Muscle of arm (tissue), 12 donors: ENCODE results near the gene GSAP. TPM values are rescaled to one million over a fixed set of nuclear protein-coding genes. Genes with fewer than 3 reads are reported as not detected.

Experiments used
- DNase-seq: peaks from one replicate; pipeline ENCODE4 v3.0.0-alpha.2; 2013
- polyA plus RNA-seq, 12 donors: library from polyadenylated mRNA; unstranded; fragments of 120-200 nt; gene quantifications; one replicate each; pipeline ENCODE4 v1.2.1, GENCODE V29; 2013; ENCODE audit not compliant: insufficient read length in 12 of 12

GSAP gene
- polyA plus RNA-seq, 12 donors = 3.5 to 19.3 (median 5.3) TPM; not detected in 1

DNA sequence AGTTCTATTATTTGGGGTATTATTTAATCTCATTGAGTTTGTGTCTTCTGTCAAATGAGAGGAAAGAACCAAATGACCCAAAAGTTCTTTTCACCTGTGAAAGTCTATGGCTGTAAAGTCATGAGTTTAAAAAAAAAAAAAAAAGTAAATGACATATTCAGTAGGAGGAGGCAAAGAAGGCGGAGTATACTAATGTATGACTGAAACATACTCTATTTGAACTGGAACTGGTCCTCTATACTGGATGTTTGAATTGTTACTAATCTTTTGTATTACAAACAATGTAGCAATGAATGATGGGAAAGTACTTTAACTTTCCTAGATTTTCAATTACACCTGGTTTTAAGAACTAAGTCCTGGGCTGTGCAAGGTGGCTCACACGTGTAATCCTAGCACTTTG is 24.9 kb upstream of the GSAP start:
- no peak for DNase-seq

- DNase-seq = no peak
These were observed 23.4 kb upstream of the GSAP start for GRCh38 chr7:77439572-77439971.

- no peak for DNase-seq
These were observed 22.0 kb upstream of the GSAP start for GRCh38 chr7:77438131-77438530.

GRCh38 chr7:77434570-77435275 is 18.6 kb upstream of the GSAP start:
- no peak for DNase-seq

- DNase-seq = no peak
These were observed 17.8 kb upstream of the GSAP start for GRCh38 chr7:77433901-77434300.

DNA sequence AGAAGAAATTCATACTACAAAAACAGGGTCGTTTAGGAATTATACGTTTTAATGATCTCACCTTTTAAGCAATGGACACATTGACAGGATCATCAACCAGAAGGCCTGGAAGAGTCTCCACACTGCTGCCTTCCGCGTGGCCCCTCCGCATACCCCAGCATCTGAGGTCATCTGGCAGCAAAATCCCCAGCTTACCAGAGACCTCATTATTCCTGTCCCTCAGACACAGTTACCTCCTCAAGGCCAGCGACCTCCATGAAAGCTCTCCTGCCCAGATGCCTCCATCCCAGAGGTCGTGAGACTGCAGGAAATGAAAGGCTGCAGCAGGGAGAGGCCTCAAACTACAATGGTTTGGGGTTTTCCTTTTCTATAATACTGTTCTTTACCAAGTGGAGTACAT is 14.8 kb upstream of the GSAP start:
- DNase-seq = no peak

DNA sequence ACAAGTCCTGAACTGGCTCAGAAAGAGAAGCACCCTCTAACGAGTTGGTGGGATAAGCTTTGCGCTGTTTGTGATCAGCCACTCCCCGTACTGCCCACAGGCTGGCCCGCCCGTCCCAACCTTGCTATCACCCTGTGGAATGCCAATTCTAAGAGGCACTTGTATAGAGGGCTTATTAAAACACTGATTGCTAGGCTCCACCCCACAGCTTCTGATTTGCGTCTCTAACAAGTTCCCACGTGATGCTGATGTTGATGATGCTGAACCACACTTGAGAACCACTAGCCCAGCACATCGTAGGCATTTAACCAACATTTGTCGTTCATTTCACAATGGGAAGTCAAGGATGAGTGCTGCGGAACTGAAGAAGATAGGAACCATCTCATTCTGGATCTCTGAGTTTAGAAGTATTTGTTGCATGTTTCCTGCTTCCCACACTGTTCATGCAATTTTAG is 12.7 kb upstream of the GSAP start:
- DNase-seq = no peak

GRCh38 chr7:77427996-77428603 is 12.0 kb upstream of the GSAP start:
- no peak for DNase-seq

- DNase-seq = no peak
These were observed 10.4 kb upstream of the GSAP start for GRCh38 chr7:77426521-77427051.

DNA sequence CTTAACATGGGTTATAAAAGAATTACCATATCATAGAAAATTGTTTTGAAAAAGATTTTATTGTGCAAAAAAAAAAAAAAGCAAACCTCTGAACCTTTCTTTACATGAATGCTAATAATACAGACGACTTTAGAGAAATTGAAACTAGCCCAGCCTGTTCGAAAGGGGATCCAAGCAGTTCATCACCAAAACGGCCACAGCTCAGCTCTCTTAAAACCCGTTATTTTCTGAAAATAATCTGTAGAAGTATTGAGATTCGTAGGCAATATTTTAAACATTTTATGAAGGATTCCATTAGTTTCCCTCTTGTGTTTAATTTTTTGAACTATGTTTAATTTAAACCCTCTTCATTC is 9.9 kb upstream of the GSAP start:
- DNase-seq = no peak

DNA sequence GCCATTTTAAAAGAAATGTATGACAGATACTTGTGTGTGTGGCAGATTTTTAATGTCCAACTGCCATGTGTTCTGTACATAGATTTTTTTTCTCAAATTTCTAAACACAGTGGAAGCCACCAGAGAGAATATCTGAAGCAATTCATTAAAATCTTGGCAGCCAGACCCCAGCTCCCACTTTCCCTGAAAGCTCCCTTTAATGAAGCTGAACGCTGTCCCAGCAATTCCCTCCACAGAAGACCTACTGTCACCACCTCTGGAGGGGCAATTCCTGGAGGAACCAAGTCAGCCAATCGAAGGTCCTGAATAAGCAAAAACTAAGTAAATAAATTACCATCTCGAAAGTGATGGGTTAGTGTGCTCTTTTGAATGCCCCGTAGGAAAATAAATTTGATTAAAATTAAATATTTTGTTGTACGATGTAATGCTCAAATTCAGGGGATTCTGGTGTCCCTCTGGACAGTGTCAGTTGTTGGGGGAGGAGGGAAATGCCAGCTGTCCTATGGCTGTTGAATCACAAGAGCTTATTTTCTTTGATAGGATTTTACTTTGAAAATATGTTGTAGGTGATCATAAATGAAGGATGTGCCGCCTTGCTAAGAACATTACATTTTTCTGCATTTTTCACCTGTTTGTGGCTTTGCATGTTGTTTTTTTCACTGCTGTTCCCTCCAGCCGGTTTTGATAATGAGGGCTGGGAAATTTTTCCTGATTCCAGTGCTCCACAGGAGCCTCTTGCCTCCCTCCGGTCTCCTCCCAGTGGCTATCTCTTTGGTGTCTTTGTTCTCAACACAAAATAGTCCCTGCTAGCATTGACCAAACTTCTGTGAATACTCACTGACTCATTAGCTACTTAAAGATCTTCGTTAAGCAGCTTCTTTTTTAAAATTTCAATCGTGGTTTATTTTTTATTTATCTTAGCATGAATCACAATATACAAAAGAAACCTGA is 9.2 kb upstream of the GSAP start:
- DNase-seq = no peak

GRCh38 chr7:77422500-77422899 is 6.4 kb upstream of the GSAP start:
- no peak for DNase-seq

DNA sequence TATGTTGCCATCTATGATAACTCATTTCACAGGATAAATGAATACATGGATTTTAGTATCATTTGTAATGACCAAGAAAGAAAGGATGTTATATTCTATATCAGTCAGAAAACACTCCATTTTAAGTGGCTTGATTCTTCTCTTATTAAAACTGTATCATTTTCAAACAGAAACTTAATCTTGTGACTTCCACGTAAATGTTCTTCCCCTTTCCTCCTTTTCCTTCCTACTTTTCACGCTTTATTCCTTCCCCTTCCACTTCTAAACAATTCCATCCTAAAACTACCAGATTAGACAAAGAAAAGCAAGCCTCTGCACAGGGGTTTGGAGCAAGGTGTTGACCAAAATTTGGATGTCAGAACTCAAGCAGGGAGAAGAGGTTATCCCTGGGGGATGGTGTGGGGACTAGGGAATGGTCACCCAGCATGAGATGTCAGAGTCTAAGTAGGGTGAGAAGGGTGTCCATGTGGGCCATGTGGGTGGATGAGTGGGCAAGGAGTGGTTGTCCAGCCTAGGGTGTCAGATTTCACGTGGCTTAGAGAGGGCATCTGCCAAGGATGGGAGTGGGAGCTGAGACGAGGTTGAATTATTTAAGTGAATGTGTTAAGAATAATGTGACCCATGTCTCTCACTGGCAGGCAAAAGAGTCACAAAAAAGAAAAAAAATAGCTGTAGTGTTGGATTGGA is 5.0 kb upstream of the GSAP start:
- no peak for DNase-seq

DNA sequence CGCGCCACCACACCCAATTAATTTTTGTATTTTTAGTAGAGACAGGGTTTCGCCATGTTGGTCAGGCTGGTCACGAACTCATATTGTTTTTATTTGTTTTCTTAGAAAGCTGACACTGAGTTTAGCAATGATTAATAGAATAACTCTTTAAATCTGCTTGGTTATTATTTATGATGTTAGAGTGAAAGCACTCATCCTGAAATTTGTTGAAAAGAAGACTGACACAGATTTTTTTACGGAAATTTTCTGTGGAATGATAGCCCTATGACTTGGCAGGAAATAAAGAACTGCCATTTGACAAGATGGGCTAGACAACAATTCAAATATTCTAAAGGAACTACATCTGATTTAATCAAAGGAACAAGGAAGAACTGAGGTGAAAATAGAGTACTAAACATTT is 4.3 kb upstream of the GSAP start:
- no peak for DNase-seq

- no peak for DNase-seq
These were observed 3.0 kb upstream of the GSAP start for GRCh38 chr7:77419102-77419501.

DNA sequence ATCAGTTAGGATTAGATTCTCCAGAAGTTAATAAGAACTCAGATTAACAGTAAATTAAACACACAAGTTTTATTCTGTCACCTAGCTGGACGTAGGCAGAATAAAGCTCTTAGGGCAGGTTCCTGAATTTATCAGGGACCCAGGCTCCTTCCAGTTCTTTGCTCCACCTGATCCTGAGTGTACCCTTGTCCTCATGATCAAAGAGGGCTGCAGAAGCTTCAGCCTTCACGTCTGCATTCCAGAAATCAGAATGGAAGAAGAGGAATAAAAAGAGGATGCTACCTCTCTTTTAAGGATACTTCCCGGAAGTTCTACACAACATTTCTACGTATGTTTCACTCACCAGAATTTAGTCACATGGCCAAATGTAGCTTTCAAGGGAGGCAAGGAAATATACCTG is 1.7 kb upstream of the GSAP start:
- DNase-seq = no peak

DNA sequence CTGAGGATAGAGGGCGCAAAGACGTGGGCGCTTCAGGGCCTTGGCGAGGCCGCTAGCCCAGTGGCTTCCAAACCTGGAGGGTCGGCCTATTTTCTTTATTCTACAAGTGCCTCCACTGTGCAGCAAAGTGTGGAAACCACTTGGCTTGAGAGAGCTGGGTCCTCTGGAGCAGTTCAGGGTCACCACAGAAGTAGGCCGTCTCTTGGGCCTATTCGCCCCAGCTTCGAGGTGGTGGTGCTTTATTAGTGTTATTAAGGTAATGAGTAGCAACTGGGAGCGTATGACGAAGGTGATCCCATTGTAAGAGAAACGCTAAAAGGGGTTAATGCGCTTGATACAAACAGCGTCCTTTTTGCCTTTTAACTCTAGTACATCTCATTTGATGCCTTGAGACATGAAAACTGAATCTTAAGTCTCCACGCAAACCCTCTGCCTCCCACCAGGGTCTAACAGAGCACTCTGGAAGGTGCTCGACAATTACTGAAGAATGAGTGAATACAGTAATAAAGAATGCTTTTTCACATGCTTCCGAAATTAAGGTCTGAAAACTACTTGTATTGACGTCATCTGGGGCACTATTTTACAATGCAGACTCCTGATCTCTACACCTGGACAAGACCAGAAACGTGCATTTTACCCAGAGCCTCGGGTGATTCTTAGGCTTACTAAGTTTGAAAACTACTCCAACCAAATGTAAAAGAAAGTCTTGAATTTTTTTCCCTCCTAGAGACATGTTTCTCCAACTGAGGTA is 647 bp upstream of the GSAP start:
- DNase-seq = no peak

- DNase-seq = no peak
These were observed 700 bp downstream of the GSAP start for GRCh38 chr7:77415476-77415822.

GRCh38 chr7:77413861-77414424 is 2.2 kb downstream of the GSAP start:
- no peak for DNase-seq

DNA sequence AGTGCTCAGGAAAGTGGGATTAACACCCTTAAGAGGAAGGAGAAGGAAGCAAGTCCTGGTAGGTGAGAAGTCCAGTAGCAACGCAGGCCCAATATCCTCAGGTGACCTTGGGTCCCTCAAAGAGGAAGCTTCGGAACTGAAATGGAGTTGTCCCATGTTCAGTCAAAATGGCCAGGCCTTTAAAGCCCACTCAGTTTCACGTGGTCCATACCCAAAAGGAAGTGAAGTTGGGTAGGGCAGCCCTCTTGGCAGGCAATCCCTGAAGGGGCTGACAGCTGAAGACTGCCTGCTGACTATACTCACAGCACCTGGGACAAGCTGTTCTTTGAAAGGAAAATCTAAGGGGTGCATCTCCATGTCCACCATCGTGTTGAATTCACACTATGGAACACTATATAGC is 3.0 kb downstream of the GSAP start:
- no peak for DNase-seq
